Endothelial cell of umbilical vein (primary cell): ENCODE results near the gene SKA1. TPM values are rescaled to one million over a fixed set of nuclear protein-coding genes. Genes with fewer than 3 reads are reported as not detected.
"Not testable (repeated sequence)": the region's sequence is repeated elsewhere in the genome, so short reads cannot be mapped to it uniquely, and the experiment has no call there.

Experiments
- BruUV-seq: library from RNA; stranded (reverse); fragments of 400-500 nt; replicated peaks from 2 replicates; lab custom pipeline; 2021; lab: Mats Ljungman, UMichigan
- CTCF ChIA-PET: fragments of 300-600, 350-600 bp; sonication (Branson Sonifier 250); formaldehyde crosslinking; loops from one replicate; lab custom pipeline; 2021; ENCODE audit warnings: antibody characterized with exemption, inconsistent platforms; lab: Charles Lee
- POLR2A ChIA-PET: fragments of 300-600, 350-600 bp; sonication (Branson Sonifier 250); formaldehyde crosslinking; loops from one replicate; lab custom pipeline; 2021; ENCODE audit warnings: antibody characterized with exemption, inconsistent platforms; lab: Charles Lee
- DNase-seq: peaks from one replicate; pipeline ENCODE4 v3.0.0-alpha.2; 2011; ENCODE audit warnings: low read depth, low spot score
- FAIRE-seq: peaks from 2 replicates; lab custom pipeline; 2011; peaks lifted over from hg19 to GRCh38; lab: Jason Lieb, UNC
- H2AFZ ChIP-seq: 2 replicates; pipeline ENCODE4 v1.6.0; 2012; ENCODE audit warnings: low read depth, low read length, control low read depth, inconsistent platforms
- H3K27ac ChIP-seq: 2 replicates; pipeline ENCODE4 v1.5.1; 2011; ENCODE audit warnings: low read depth, mild to moderate bottlenecking, control low read depth, low read length, moderate library complexity; ENCODE audit not compliant: insufficient read depth
- H3K27me3 ChIP-seq, 2 experiments: 2 replicates each; pipeline versions ENCODE4 v1.6.0 to v1.6.1; 2011; ENCODE audit warnings: low read length in 2 of 2, mixed read lengths in 1 of 2; ENCODE audit not compliant: control insufficient read depth in 2 of 2, insufficient read depth in 2 of 2
- H3K36me3 ChIP-seq, 2 experiments: 2 replicates in 1 of 2; 3 replicates in 1 of 2; pipeline ENCODE4 v1.5.1; 2011; ENCODE audit warnings: low read length in 2 of 2, mild to moderate bottlenecking in 1 of 2, moderate library complexity in 1 of 2; ENCODE audit not compliant: control insufficient read depth in 2 of 2, insufficient read depth in 2 of 2; ENCODE audit errors: extremely low read depth in 1 of 2
- H3K4me1 ChIP-seq: 3 replicates; pipeline ENCODE4 v1.5.1; 2011; ENCODE audit warnings: mild to moderate bottlenecking, low read length; ENCODE audit not compliant: control insufficient read depth, insufficient read depth; ENCODE audit errors: extremely low read depth
- H3K4me2 ChIP-seq: 2 replicates; pipeline ENCODE4 v1.6.1; 2011; ENCODE audit warnings: low read length, control low read depth, mixed read lengths; ENCODE audit not compliant: insufficient read depth
- H3K4me3 ChIP-seq, 3 experiments: fragments of 200-600 bp in 1 of 3; sonication (generic), shearing (Covaris generic) in 1 of 3; replicated peaks in 1 of 3; 2 replicates each; pipeline ENCODE4 v1.5.1; 2011 to 2016; ENCODE audit warnings: control low read depth in 3 of 3, low read length in 3 of 3, mild to moderate bottlenecking in 2 of 3, inconsistent platforms in 1 of 3, low read depth in 1 of 3, moderate library complexity in 1 of 3; ENCODE audit not compliant: insufficient read depth in 1 of 3
- H3K79me2 ChIP-seq: 2 replicates; pipeline ENCODE4 v1.6.0; 2012; ENCODE audit warnings: low read length, inconsistent platforms; ENCODE audit not compliant: control insufficient read depth, insufficient read depth
- H3K9ac ChIP-seq: replicated peaks from 2 replicates; pipeline ENCODE3; 2011; ENCODE audit warnings: low read length, control low read depth; ENCODE audit not compliant: insufficient read depth; ENCODE audit errors: extremely low read depth
- H3K9me1 ChIP-seq: replicated peaks from 3 replicates; pipeline ENCODE4 v1.6.0; 2011; ENCODE audit warnings: mild to moderate bottlenecking, low read length; ENCODE audit not compliant: control insufficient read depth, insufficient read depth; ENCODE audit errors: extremely low read depth
- H3K9me3 ChIP-seq: replicated peaks from 2 replicates; pipeline ENCODE4 v1.5.1; 2012; ENCODE audit warnings: low read length, inconsistent platforms; ENCODE audit not compliant: control insufficient read depth, insufficient read depth
- H4K20me1 ChIP-seq: replicated peaks from 2 replicates; pipeline ENCODE3; 2011; ENCODE audit warnings: mild to moderate bottlenecking, low read length; ENCODE audit not compliant: control insufficient read depth, insufficient read depth; ENCODE audit errors: extremely low read depth
- CTCF ChIP-seq, 2 donors: IDR thresholded peaks; 1 replicate in 1 of 2; 2 replicates in 1 of 2; pipeline ENCODE4 v1.5.1; 2011; ENCODE audit warnings: low read length in 2 of 2, mild to moderate bottlenecking in 2 of 2, moderate library complexity in 2 of 2, control low read depth in 1 of 2, inconsistent platforms in 1 of 2, low read depth in 1 of 2; ENCODE audit not compliant: insufficient read depth in 1 of 2; ENCODE audit errors: extremely low read depth in 1 of 2
- EZH2 ChIP-seq: IDR thresholded peaks from 2 replicates; pipeline ENCODE4 v1.6.1; 2012; ENCODE audit warnings: borderline replicate concordance, low read depth, mild to moderate bottlenecking, moderate library complexity, low read length, inconsistent platforms; ENCODE audit not compliant: severe bottlenecking
- FOS ChIP-seq: IDR thresholded peaks from 2 replicates; pipeline ENCODE4 v1.6.1; 2011; ENCODE audit warnings: mild to moderate bottlenecking, low read length, moderate library complexity, borderline replicate concordance; ENCODE audit not compliant: insufficient read depth
- GATA2 ChIP-seq: IDR thresholded peaks from 2 replicates; pipeline ENCODE4 v1.7.0; 2011; ENCODE audit warnings: low read depth, mild to moderate bottlenecking, moderate library complexity, mixed read lengths, low read length; ENCODE audit not compliant: insufficient read length, insufficient read depth
- JUN ChIP-seq: IDR thresholded peaks from 2 replicates; pipeline ENCODE4 v1.6.1; 2011; ENCODE audit warnings: borderline replicate concordance, low read depth; ENCODE audit not compliant: insufficient read length, insufficient read depth
- MAX ChIP-seq: IDR thresholded peaks from 2 replicates; pipeline ENCODE4 v1.6.1; 2011; ENCODE audit not compliant: insufficient read depth, insufficient read length
- MYC ChIP-seq: IDR thresholded peaks from one replicate; pipeline ENCODE4 v1.6.1; 2011; ENCODE audit warnings: mild to moderate bottlenecking, low read depth, low read length
- POLR2A ChIP-seq: IDR thresholded peaks from 2 replicates; pipeline ENCODE4 v1.6.1; 2012; ENCODE audit warnings: low read depth, mild to moderate bottlenecking, control low read depth, low read length
- POLR2AphosphoS5 ChIP-seq: IDR thresholded peaks from 2 replicates; pipeline ENCODE4 v1.6.1; 2012; ENCODE audit warnings: low read depth, mild to moderate bottlenecking, control low read depth, low read length, moderate library complexity; ENCODE audit not compliant: insufficient read depth
- dilution Hi-C: fragments of 300-500 bp; cut with MboI; formaldehyde crosslinking; loops from one replicate; pipeline ENCODE4 v1.15.0; 2019; ENCODE audit warnings: low sequenced_read_pairs; ENCODE audit not compliant: extremely low pct_ligation_motif_present
- intact Hi-C: fragments of 100-400 bp; cut with micrococcal nuclease; formaldehyde crosslinking; loops from one replicate; pipeline ENCODE4 v1.10.0; 2022
- polyA plus RNA-seq, 4 experiments: library from polyadenylated mRNA; depleted of rRNA in 3 of 4; stranded (reverse) in 3 of 4; unstranded in 1 of 4; fragments of >200 nt; gene quantifications; 2 replicates each; pipeline versions ENCODE4 v1.2.1 to v1.2.3, GENCODE V29; 2011 to 2012; ENCODE audit warnings: missing spikeins in 1 of 4
- total RNA-seq: library from RNA; stranded (reverse); gene quantifications from 2 replicates; pipeline ENCODE4 v1.2.3, GENCODE V29; 2021

Gene SKA1
- total and polyA plus RNA-seq, 2 donors (not counting 3 experiments of a cell fraction or from before 2014, with no cell fraction given): 8.7 to 23.9 TPM

- H3K36me3 ChIP-seq: no peaks in the 10 kb centered on the region
These were observed 24.7 kb downstream of the SKA1 start for GRCh38 chr18:50399582-50399981.

GRCh38 chr18:50400438-50400837 lies 25.6 kb downstream of the SKA1 start:
- H3K9ac ChIP-seq, H4K20me1 ChIP-seq, BruUV-seq, H2AFZ ChIP-seq, H3K79me2 ChIP-seq, POLR2A ChIA-PET, H3K9me3 ChIP-seq, H3K36me3 ChIP-seq, FAIRE-seq, H3K4me1 ChIP-seq, dilution Hi-C loops, H3K4me2 ChIP-seq, intact Hi-C loops, H3K27ac ChIP-seq, DNase-seq, H3K9me1 ChIP-seq, H3K4me3 ChIP-seq: not testable (repeated sequence)
- CTCF ChIA-PET: interaction anchor here (0.9 kb wide), 1 partner anchor 20 kb away, joined by 3 read pairs; no protein-coding TSS in a partner anchor
- peaks cover 40 to 61% of the 10 kb centered on the region in 2 experiments for H3K27me3 ChIP-seq

More at GRCh38 chr18:50399582-50399981, 24.7 kb downstream of the SKA1 start:
- Histone ChIP-seq H2AFZ (no peak overlapping the region), H3K9me1 (no peaks in the 10 kb centered on the region), H3K9me3 (no peaks in the 10 kb centered on the region), H3K79me2 (no peaks in the 10 kb centered on the region), H3K4me1 (no peaks in the 10 kb centered on the region), H3K27ac (no peak overlapping the region), H3K4me3 (no peak overlapping the region), H4K20me1 (no peaks in the 10 kb centered on the region), H3K27me3 (peaks cover 36 to 55% of the 10 kb centered on the region in 2 experiments), H3K9ac (no peak overlapping the region), H3K4me2 (no peak overlapping the region)
- TF ChIP-seq MYC (no peak), FOS (no peak), POLR2A (no peak), EZH2 (no peak), MAX (no peak), JUN (no peak), POLR2AphosphoS5 (no peak), CTCF (IDR thresholded peaks at IDR 0.05; ENCODE audit: extremely low read depth in 1 of 2, insufficient read depth in 1 of 2, low read depth in 1 of 2, low read length in 2 of 2) (no peak), GATA2 (no peak)
- no TSS peak for BruUV-seq
- POLR2A ChIA-PET: no interaction called here
- CTCF ChIA-PET: interaction anchor here (0.9 kb wide), 1 partner anchor 21 kb away, joined by 3 read pairs; no protein-coding TSS in a partner anchor
- FAIRE-seq (no peak), DNase-seq (no peak)
- intact Hi-C loops: no loop called here
- dilution Hi-C loops: no loop called here
